Fibroblast of skin of right quadriceps (primary cell): ENCODE measurements around the gene TBX4.
"Not testable (repeated sequence)": the region's sequence is repeated elsewhere in the genome, so short reads cannot be mapped to it uniquely, and the experiment has no call there.

Source experiments
- DNase-seq: peaks from one replicate; pipeline ENCODE4 v3.0.0-alpha.2; 2013

Gene TBX4

DNA sequence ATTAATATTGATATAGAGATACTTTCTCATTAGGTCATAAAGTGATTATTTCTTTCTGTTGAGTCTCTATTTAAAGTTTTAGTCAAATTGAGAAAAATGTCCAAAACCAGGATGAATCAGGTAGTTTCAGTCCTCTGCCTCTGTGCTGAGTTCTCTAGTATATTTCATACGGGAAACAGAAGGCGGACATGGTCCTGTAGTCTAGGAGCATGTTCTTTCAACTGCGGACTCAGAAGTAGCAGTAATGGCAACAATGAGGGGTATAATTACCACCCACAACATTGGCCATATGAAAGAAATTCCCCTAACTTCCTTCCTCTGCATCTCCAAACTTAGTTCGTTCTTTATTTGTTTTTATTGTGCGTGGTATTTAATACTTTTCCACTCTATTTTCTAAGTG is 50.1 kb downstream of the TBX4 start:
- no peak for DNase-seq

GRCh38 chr17:61503961-61504360 is 51.7 kb downstream of the TBX4 start:
- no peak for DNase-seq

GRCh38 chr17:61504697-61505096 is 52.5 kb downstream of the TBX4 start:
- peak; percentile 88 for DNase-seq

- DNase-seq: no peak
Observed at GRCh38 chr17:61505846-61506627, 53.8 kb downstream of the TBX4 start.

GRCh38 chr17:61507383-61508066 is 55.3 kb downstream of the TBX4 start:
- DNase-seq: no peak

DNA sequence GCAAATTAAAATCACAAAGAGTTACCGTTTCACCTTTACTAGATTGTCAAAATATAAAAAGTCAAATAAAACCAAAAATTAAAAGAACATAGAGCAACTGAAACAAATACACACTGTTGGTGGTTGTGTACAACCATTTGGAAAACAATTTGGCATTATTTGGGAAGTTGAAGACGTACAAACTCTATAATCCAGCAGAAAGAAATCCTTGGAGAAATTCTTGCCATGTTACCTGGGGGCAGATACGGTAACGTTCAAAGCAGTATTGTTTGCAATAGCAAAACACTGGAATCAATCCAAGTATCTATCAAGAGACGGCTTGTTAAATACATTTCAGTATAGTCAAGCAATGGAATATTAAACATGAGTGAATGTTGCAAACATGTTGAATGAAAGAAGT is 56.7 kb downstream of the TBX4 start:
- no peak for DNase-seq

DNA sequence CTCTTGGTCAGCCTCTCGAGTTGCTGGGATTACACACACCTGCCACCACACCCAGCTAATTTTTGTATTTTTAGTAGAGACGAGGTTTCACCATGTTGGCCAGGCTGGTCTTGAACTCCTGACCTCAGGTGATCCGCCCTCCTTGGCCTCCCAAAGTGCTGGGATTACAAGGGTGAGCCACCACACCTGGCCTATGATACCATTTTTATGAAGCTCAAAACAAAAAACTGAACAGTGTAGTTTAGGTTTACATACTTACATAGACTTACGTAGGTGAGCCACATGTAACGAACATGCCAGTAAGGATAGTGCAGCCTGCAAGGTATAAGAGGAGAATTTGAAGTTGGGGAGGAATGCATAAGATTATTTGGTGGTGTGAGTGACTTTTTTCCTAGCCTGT is 57.2 kb downstream of the TBX4 start:
- DNase-seq: not testable (repeated sequence)

DNA sequence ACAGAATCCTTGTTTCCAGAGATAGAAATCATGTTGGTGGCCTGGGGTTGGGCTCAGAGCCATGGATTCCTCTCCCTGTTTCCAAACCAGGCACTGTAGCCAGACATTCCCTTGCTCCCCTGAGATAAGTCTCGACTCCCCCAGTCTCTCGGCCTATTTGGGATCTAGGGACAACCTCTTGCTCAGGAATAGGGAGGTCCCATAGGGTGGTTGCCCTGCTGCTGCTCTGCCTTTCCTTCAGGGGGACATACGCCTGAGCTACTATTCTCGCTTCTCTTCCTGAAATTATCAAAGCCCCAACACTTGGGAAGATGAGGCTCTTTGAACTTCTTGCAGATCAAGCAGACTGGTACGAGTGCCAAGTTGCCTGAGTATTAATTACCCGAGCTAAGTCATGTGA is 58.0 kb downstream of the TBX4 start:
- DNase-seq: no peak

- DNase-seq: no peak
Observed at GRCh38 chr17:61510991-61511390, 58.8 kb downstream of the TBX4 start.

DNA sequence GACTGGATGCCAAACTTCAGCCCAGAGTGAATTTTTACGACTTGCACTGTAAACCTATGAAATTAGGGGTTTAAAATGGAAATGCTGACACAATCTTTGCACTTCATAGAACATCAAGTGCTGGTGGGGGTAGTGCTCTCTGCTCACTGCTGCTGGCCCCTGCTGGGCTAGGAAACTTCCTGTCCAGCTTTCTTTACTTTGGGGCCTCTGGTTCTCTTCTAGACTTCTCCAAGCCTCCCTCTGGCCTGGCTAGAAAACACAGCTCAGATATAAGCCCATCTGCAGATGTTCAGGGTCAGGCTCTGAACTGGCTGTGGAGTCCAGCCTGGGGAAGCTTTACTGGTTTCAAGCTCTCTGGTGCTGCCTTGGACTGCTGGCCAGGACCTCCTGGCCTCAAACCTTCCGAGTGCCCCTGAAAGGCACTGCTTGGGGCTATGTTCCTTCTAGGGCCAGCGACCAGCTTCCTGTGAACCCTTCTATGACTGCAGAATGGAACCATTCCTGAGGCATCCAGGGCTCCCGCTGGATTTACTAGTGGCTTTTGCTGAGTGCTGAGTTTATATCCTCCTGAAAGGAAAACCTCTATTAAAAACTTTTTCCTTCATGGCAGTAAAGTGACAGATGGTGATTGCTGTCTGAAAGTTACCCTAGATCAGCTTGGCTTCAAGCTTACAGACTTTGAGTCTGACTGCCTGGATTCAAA is 59.4 kb downstream of the TBX4 start:
- DNase-seq: no peak

DNA sequence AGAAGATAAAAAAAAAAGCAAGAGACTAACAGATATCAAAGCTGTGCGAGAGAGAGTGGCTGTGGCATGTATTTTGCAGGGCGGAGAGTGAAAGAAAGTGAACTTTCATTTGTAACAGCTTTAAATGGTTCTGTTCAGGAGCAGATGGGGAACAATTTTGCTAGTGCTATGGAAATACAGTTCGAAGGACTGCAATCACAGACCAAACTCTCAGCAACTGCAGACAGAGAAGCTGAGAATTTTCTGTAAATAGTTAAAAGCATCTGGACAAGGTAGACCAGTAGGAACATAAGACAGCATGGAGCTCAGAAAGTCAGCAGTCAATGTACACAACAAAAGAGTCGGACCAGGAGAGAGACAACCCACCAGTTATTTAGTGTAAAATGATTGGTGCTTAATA is 62.3 kb downstream of the TBX4 start:
- DNase-seq: no peak

- DNase-seq: no peak
Observed at GRCh38 chr17:61517265-61517664, 65.0 kb downstream of the TBX4 start.

GRCh38 chr17:61517843-61518606 is 65.8 kb downstream of the TBX4 start:
- no peak for DNase-seq

- no peak for DNase-seq
Observed at GRCh38 chr17:61519139-61519538, 66.9 kb downstream of the TBX4 start.

GRCh38 chr17:61519754-61520440 is 67.7 kb downstream of the TBX4 start:
- DNase-seq: no peak

GRCh38 chr17:61520897-61521296 is 68.7 kb downstream of the TBX4 start:
- DNase-seq: no peak

DNA sequence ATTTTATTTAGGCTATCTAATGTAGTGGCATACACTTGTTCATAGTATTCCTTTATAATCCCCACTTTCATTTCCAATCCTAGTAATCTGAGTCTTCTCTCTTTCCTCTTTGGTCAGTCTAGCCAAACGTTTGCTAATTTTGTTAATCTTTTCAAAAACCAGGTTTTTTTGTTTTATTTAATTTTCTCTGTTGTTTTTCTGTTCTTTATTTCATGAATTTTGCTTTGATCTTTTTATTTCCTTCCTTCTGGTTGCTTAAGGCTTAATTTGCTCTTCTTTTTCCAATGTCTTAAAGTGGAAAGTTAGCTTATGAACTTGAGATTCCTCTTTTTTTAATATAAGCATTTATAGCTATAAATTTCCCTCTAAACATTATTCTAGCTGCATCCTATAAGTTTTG is 69.9 kb downstream of the TBX4 start:
- DNase-seq: no peak

- no peak for DNase-seq
Observed at GRCh38 chr17:61524319-61524718, 72.1 kb downstream of the TBX4 start.

DNA sequence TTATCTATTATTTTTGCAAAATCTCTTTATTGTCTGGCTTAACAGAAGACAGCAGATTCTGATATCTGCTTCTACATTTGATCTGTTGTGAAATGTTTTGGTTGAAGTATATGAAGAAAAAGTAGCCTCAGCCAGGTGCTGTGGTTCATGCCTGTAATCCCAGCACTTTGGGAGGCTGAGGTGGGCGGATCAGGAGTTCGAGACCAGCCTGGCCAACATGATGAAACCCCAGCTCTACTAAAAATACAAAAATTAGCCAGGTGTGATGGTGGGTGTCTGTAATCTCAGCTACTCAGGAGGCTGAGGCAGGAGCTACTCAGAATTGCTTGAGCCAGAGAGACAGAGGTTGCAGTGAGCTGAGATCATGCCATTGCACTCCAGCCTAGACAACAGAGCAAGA is 75.2 kb downstream of the TBX4 start:
- DNase-seq: not testable (repeated sequence)

- no peak for DNase-seq
Observed at GRCh38 chr17:61528171-61528570, 75.9 kb downstream of the TBX4 start.

DNA sequence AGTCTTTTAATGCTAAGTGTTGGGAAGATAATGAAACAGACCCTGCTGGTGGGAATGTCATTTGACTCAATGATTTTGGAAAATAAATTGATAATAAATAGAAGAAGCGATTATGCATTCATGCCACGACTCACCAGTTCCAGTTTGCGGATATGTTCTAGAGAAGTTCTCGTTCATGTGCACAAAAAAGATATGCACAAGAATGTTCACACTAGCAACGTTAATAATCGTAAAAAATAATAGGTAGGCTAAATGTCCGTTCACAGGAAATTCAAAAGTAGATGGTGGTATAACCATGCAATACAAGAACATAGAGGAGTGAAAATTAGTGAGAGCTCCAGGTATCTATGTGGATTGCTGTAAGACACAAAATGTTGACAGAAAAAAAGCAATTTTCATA is 79.0 kb downstream of the TBX4 start:
- no peak for DNase-seq

DNA sequence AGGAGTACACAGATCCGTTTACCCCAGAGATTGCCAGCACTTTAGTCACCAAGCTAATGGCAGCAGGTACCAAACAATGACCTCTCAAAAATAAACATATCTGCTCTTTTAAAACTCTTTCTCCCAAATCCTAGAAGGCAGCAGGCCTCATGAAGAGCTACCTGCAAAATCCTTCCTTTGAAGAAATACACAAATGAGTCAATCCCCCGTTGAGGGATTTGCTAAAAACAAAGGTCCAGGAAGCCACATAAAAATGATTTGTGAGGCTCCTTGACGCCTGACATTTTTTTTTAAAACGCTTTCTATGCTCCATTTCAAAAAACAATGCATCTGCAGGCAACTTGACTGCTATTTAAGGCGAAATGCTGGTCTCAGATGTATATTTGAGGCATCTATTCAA is 80.6 kb downstream of the TBX4 start:
- DNase-seq: no peak

GRCh38 chr17:61533797-61534196 is 81.6 kb downstream of the TBX4 start:
- DNase-seq: no peak
